ENCODE measurements around the gene BCAP29. TPM values are rescaled to one million over a fixed set of nuclear protein-coding genes. Genes with fewer than 3 reads are reported as not detected.

BCAP29 gene
- total RNA-seq, 2 donors from 2014 or later = 141 to 271 TPM

GRCh38 chr7:107658467-107658866 is 78.4 kb downstream of the BCAP29 start:
- TF ChIP-seq CTCF (IDR thresholded peaks at IDR 0.05) = no peak
- ATAC-seq (ENCODE audit: insufficient number of reproducible peaks, low FRiP score, low read depth) = no peak

GRCh38 chr7:107659666-107660065 is 79.6 kb downstream of the BCAP29 start:
- TF ChIP-seq CTCF (IDR thresholded peaks at IDR 0.05) = no peak
- DNase-seq (ENCODE audit: low spot score) (no peak), ATAC-seq (ENCODE audit: insufficient number of reproducible peaks, low FRiP score, low read depth) (no peak)
- no peaks in the 10 kb centered on the region for H3K9me3 ChIP-seq
- no peaks in the 10 kb centered on the region for H3K27me3 ChIP-seq (replicated peaks; ENCODE audit: insufficient read depth)
- H3K4me1 ChIP-seq (ENCODE audit: control insufficient read depth in 1 of 2, low read depth in 2 of 2) = peaks cover 7 to 16% of the 10 kb centered on the region in 2 donors
- H3K36me3 ChIP-seq = no peaks in the 10 kb centered on the region
- H3K4me3 ChIP-seq = no peak overlapping the region
- no peak overlapping the region for H3K27ac ChIP-seq

More at GRCh38 chr7:107658467-107658866, 78.4 kb downstream of the BCAP29 start:
- H3K27me3 ChIP-seq (replicated peaks; ENCODE audit: insufficient read depth) = no peaks in the 10 kb centered on the region
- no peaks in the 10 kb centered on the region for H3K9me3 ChIP-seq
- no peak overlapping the region for H3K4me3 ChIP-seq
- H3K27ac ChIP-seq = no peak overlapping the region
- peaks cover 7 to 16% of the 10 kb centered on the region in 2 donors for H3K4me1 ChIP-seq (ENCODE audit: control insufficient read depth in 1 of 2, low read depth in 2 of 2)
- no peak for DNase-seq (ENCODE audit: low spot score)
- no peaks in the 10 kb centered on the region for H3K36me3 ChIP-seq

- peaks cover 7 to 16% of the 10 kb centered on the region in 2 donors for H3K4me1 ChIP-seq (ENCODE audit: control insufficient read depth in 1 of 2, low read depth in 2 of 2)
- H3K4me3 ChIP-seq = peak within 1 kb of the TSS; percentile 73
- no peak within 1 kb of the TSS for H3K27ac ChIP-seq
- no peaks in the 10 kb centered on the region for H3K36me3 ChIP-seq
- no peak for TF ChIP-seq CTCF (IDR thresholded peaks at IDR 0.05)
- DNase-seq (ENCODE audit: low spot score) (no peak), ATAC-seq (ENCODE audit: insufficient number of reproducible peaks, low FRiP score, low read depth) (no peak)
- H3K9me3 ChIP-seq = no peaks in the 10 kb centered on the region
- no peaks in the 10 kb centered on the region for H3K27me3 ChIP-seq (replicated peaks; ENCODE audit: insufficient read depth)
These were observed 80.5 kb downstream of the BCAP29 start, which contains the start of gene SLC26A4 for GRCh38 chr7:107660381-107661080. SLC26A4 (plus strand) TSS chr7:107660828; CDS start chr7:107661642, 814 bp downstream.

GRCh38 chr7:107661081-107661864 is 81.2 kb downstream of the BCAP29 start:
- TF ChIP-seq CTCF (IDR thresholded peaks at IDR 0.05) = peak; percentile 29
- no peak for DNase-seq (ENCODE audit: low spot score)
- Histone ChIP-seq H3K27ac (no peak overlapping the region), H3K9me3 (no peaks in the 10 kb centered on the region), H3K27me3 (replicated peaks; ENCODE audit: insufficient read depth) (no peaks in the 10 kb centered on the region), H3K36me3 (no peaks in the 10 kb centered on the region), H3K4me1 (ENCODE audit: control insufficient read depth in 1 of 2, low read depth in 2 of 2) (peaks cover 7 to 16% of the 10 kb centered on the region in 2 donors), H3K4me3 (peak overlapping the region; percentile 73)
- no peak for ATAC-seq (ENCODE audit: insufficient number of reproducible peaks, low FRiP score, low read depth)

- ATAC-seq (ENCODE audit: insufficient number of reproducible peaks, low FRiP score, low read depth) = no peak
- TF ChIP-seq CTCF (IDR thresholded peaks at IDR 0.05) = no peak
- no peaks in the 10 kb centered on the region for H3K27me3 ChIP-seq (replicated peaks; ENCODE audit: insufficient read depth)
These were observed 81.9 kb downstream of the BCAP29 start for GRCh38 chr7:107661865-107662379.

More at GRCh38 chr7:107661865-107662379, 81.9 kb downstream of the BCAP29 start:
- H3K4me3 ChIP-seq = peak overlapping the region; percentile 73
- no peaks in the 10 kb centered on the region for H3K36me3 ChIP-seq
- H3K4me1 ChIP-seq (ENCODE audit: control insufficient read depth in 1 of 2, low read depth in 2 of 2) = peaks cover 7 to 16% of the 10 kb centered on the region in 2 donors
- H3K27ac ChIP-seq = no peak overlapping the region
- DNase-seq (ENCODE audit: low spot score) = no peak
- H3K9me3 ChIP-seq = no peaks in the 10 kb centered on the region

Data from thoracic aorta (tissue), 2 donors.